GM21576 (cell line): Measurements from ENCODE around the gene RPL21.
"Not testable (repeated sequence)": the region's sequence is repeated elsewhere in the genome, so short reads cannot be mapped to it uniquely, and the experiment has no call there.

Source experiments
- ATAC-seq: cut with Tn5 transposase; IDR thresholded peaks from one replicate; pipeline ENCODE4 v1.9.1; 2021; ENCODE audit warnings: mild to moderate bottlenecking, moderate library complexity; ENCODE audit not compliant: unreplicated experiment

Gene RPL21

DNA sequence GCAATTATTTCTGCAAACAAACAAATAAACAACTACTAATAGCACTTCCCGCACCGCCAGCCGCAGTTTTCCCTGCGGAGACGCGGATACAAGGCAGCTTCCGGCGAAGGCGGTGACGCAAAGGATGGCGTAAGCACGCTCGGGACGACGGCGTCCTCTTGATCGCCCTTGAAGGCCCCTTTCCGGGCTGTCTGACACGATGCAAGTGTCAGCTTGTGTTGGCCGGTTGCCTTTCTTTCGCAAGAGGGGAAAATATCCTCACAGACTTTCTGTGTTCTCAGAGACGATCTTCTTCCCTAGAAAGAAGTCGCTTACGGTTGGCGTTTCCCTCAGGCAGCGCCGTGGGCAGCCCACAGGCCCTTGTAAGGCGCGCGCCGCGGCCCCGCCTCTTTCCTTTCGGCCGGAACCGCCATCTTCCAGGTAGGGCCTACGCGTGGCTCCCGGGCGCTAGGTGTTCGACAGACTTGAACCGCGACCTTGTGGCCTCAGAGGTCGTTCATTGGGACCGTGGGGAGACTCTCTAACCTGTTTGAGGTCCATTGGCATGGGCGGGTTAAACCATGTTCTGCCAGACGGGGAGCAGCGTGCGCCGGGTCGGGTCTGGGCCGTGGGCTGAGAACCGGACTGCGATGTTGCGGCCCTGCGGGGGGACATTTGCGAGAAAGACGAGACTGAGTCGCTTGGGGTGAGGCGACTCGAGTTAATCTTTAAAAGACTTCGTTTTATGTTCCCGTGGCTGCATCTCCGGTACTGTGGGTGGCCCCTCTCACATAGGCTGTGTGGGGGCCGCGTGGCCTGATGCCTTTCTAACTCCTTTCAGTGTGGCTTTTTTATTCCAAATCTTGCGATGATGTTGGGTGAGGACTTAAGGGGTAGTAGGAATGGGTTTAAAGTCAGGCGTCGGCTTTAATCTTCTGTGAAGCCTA is at the start of gene RPL21:
Gene RPL21, plus strand, starts transcription at position 393 of the 926 bp plus-strand sequence. CDS start 2,219 bp downstream, outside the sequence.
- peak; percentile 91 for ATAC-seq

DNA sequence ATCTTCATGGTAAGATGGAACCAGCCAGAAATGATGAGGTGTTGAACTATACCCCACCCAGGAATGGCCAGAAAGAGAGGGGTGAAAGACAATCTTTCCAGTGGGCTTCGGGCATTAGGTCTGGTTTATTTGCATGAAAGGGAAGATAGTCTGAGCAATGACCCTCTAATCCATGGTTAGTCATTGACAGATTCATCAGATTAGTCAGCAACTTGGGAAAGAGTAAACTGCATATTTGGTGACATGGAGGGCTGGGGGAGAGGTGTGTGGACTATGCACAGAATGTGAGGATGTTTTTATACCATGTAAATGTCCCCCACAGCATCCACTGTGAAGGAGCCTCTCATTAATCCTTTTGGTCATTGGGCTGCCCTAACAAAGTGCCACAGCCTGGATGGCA is 49.7 kb upstream of the RPL21 start:
- no peak for ATAC-seq

DNA sequence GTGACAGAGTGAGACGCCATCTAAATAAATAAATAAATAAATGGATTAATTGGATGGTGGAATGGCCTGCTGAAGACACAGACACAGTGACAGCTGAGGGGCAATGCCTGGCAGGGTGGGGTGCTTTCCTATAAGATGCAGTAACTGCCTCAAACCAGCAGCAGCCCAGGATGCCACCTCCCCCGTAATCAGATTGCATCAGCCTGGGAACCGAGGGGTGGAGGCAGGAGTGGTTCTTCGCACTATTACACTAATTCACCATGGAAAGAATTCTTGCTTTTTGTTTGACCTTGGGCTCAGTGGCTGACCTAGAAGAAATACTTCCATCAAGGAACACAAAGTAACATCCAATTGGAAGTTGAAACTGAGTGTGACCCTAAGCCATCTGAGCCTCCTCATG is 48.2 kb upstream of the RPL21 start:
- no peak for ATAC-seq

DNA sequence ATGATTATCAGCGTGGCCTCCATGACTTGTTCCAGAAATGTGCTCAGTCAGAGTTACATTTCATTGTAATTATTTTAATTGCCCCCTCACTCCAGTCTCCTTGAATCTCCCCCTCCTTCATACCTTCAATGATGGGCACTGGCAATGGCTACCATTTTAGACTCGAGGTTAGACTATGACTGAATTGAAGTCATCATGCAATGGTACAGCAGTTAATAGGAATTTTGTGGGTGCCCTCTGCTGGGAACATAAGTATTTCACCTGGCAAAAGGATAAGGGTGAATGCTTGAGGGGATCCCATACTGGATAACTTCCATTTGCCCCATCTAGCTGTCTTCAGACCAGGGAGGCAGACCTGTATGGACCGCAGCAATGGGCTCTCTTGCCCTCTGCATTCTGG is 47.5 kb upstream of the RPL21 start:
- no peak for ATAC-seq

DNA sequence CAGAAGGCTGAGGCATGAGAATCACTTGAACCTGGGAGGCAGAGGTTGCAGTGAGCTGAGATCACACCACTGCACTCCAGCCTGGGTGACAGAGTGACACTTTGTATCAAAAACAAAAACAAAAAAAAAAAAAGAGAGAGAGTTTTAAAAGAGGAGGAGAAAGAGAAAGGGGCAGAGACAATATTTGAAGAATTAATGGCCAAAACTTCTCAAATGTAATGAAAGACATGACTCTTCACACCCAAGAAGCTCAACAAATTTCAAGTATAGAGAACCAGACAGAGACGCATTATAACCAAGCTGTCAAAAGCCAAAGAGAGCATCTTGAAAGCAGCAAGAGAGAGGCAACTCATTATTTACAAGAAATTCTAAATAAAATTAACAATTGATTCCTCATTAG is 42.8 kb upstream of the RPL21 start:
- ATAC-seq = no peak

DNA sequence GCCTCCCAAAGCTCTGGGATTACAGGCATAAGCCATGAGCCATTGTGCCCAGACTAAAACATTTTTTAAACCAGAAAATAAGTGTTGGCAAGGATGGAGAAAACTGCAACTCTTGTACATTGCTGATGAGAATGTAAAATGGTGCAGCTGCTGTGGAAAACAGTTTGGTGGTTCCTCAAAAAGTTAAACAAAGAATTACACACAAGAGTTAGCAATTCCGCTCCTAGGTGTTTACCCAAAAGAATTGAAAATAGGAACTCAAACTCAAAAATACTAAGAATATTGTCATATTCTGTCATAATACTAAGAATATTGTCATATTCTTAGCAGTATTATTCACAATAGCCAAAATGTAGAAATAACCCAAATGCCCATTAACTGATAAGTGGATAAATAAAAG is 40.1 kb upstream of the RPL21 start:
- no peak for ATAC-seq

DNA sequence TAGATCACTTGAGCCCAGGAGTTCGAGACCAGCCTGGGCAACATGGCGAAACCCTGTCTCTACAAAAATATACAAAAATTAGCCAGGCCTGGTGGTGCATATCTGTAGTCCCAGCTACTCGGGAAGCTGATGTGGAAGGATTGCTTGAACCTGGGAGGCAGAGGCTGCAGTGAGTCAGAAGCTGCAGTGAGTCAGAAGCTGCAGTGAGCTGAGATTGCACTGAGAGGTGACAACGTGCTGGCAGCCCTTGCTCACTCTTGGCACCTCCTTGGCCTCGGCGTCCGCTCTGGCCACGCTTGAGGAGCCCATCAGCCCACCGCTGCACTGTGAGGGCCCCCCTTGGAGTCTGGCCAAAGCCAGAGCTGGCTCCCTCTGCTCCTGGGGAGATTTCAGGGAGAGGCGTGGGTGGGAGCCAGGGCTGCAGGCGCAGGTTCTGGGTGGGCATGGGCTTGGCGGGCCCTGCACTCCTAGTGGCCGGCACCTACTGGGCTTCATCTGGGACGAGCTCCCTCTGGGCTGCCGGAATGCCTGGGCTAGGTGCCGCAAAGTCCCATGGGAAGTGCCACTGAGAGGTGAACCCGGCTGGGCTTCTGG is 39.5 kb upstream of the RPL21 start:
- ATAC-seq = no peak

DNA sequence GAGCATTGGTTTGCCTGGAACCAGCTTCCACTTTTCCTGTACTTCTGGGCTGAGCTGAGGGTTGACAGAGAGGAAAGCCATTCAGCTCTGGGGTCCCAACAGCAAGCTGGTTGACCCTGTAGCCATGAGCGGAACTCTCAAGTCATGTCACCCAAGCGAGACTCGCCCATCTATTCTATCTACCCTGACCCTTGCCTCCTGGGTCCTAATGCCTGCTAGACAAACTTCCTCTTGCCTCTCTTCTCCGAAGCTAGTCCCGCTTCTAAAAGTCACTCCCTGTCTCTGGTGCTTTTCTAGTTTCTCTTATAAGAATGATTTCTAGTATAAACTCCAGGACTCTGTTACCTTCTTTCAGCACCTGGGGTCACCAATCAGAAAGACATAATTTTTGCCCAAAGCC is 38.0 kb upstream of the RPL21 start:
- not testable (repeated sequence) for ATAC-seq

DNA sequence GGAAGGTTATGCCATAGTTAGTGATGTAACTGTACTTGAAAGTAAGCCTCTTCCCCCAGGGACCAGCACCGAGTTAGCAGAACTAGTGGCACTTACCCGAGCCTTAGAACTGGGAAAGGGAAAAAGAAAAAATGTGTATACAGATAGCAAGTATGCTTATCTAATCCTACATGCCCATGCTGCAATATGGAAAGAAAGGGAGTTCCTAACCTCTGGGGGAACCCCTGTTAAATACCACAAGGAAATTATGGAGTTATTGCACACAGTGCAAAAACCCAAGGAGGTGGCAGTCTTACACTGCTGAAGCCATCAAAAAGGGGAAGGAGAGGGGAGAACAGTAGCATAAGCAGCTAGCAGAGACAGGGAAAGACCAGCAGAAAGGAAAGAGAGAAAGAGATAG is 33.6 kb upstream of the RPL21 start:
- not testable (repeated sequence) for ATAC-seq

DNA sequence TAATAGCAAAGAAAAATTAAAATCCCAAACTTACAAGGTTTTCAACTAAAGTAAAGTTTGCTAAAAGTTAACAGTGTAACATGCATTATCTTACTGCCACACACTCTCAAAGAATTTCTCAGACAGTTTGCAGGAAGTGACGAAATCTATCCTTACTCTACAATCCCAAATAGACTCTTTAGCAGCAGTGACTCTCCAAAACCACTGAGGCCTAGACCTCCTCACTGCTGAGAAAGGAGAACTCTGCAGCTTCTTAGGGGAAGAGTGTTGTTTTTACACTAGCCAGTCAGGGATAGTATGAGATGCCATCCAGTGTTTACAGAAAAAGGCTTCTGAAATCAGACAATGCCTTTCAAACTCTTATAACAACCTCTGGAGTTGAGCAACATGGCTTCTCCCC is 32.5 kb upstream of the RPL21 start:
- not testable (repeated sequence) for ATAC-seq

DNA sequence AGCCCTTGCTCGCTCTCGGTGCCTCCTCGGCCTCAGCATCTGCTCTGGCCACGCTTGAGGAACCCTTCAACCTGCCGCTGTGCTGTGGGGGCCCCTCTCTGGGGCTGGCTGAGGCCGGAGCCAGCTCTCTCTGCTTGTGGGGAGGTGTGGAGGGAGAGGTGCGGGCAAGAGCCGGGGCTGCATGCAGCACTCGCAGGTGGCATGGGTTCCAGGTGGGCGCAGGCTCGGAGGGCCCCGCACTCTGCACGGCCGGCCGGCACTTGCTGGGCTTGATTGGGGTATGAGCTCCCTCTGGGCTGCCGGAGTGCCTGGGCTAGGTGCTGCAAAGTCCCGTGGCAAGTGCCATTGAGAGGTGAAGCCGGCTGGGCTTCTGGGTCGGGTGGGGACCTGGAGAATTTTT is 31.7 kb upstream of the RPL21 start:
- no peak for ATAC-seq

DNA sequence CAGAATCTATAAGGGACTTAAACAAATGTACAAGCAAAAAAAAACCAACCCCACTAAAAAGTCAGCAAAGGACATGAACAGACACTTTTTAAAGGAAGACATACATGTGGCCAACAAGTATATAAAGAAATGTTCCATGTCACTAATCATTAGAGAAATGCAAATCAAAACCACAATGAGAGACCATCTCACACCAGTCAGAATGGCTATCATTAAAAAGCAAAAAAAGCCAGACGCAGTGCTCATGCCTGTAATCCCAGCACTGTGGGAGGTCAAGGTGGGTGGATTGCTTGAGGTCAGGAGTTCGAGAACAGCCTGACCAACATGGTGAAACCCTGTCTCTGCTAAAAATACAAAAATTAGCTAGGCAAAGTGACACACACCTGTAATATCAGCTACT is 29.3 kb upstream of the RPL21 start:
- not testable (repeated sequence) for ATAC-seq

DNA sequence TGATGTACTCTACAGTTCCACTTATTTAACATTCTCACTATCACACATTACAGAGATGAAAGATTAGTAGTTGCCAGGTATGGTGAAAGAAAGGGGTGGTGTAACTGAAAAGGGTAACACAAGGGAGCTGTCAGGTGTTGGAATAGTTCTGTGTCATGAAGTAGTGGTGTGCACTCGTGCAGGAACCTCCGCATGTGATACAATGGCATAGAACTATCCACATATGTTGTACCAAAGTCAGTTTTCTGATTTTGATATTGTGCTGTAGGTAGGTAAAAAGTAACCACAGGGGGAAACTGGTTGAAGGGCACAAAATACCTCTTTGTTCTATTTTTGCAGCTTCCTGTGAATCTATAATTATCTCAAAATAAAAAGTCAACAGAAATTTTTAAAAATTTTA is 24.4 kb upstream of the RPL21 start:
- no peak for ATAC-seq

DNA sequence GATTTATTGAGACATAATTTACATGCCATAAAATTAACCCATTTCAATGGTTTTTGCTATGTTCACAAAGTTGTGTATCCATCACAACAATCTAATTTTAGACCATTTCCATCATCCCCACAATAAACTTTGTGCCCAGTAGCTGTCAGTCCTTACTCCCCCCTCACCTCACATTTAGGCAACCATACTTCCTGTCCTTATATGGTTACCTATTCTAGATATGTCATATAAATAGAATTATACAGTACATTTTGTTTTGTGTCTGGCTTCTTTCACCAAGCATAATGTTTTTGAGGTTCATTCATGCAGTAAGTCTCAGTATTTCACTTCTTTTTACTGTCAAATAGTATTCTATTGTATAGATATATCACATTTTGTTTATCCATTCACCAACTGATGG is 23.2 kb upstream of the RPL21 start:
- no peak for ATAC-seq

DNA sequence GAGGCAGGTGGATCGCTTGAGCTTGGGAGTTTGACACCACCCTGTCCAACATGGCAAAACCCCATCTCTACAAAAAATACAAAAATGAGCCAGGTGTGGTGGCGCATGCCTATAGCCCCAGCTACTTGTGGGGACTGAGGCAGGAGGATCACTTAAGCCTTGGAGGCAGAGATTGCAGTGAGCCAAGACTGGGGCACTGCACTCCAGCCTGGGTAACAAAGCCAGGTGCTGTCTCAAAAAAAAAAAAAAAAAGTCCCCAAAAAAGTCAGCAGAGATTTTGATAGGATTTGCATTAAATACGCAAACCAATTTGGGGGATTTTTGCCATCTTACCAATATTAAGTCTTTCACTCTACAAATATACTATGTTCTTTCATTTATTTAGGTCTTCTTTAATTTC is 21.7 kb upstream of the RPL21 start:
- ATAC-seq = no peak

DNA sequence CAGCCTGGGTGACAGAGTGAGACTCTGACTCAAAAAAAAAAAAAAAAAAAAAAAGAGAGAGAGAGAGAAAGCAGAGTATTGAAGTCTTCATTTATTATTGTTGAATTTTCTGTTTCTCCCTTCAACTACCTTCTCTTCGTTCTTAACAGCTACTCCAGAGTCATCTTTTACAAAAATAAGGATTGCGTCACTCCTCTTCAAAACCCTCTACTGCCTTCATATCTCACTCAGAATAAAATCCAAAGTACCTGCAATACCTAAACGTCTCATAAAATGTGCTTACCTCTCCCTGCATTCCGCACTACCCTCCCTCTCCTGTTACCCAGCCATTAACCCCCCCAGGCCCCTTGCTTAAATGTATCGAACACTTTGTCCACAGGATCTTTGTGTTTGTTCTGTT is 17.4 kb upstream of the RPL21 start:
- no peak for ATAC-seq

DNA sequence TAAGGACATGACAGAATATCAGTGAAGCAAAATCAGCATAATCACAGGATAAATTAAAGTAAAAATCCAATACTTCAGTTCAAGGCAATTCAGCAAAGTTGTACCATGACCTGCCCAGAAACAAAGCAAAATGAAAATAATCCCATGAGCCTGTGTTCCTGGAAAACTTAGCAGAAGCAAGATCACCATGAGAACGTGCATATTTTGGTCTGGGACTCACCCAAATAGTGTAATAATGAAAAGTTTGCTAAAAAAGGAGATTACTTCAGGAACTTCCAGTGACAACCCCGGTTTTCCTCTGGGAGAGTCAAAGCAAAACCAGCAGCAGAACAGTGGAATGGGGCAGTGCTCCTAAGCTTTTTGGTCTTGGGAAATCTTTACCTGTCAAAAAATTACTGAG is 14.9 kb upstream of the RPL21 start:
- no peak for ATAC-seq

DNA sequence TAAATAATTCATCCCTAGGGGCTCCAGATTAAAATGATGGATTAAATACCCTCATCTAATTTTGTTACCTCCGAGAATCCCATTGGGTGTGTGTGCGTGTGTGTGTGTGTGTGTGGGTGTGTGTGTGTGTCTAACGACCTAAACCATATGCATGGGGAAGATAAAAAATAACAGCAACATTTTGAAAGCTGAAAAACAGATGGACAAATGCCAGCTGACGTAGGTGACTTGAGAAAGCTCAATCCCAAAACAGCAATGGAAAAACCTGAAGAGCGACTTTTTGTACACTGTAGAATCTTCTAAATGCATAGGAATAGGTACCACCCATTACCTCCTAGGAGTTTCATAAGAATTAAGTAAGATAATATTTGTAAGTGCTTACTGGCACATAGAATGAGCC is 8.7 kb upstream of the RPL21 start:
- ATAC-seq = no peak

DNA sequence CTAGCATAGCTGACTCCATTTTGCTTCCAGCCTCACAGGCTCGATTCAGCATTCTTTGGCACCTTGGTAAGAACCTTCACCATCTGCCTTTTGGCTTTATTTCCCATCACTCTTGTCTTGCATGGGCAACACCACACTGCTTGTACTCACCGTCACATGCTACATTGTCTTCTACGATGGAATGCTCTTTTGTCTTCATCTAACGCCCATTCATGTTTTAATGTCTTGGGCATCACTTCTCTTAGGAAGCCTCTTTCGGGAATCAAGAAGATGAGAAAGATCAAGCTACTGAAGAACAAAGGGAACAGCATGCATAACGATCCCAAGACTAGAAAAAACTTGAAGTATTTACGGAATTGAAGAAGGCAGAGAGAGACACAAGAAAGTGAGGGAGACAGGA is 5.7 kb upstream of the RPL21 start:
- ATAC-seq = no peak

DNA sequence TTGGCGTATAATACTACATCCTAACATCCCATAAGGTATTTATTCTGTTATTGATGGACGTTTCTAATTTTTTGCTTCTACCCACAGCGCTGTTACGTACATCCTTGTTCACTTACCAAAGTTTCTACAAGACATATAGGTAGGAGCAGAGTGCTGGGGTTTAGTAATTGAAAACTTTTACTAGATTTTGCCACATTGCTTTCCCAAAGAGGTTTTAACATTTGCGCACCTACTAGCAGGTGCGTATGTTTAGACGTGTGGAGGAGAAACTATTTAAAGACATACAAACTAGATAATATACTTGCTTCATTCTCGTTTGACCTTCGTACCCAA is 559 bp upstream of the RPL21 start:
- ATAC-seq = peak; percentile 17

DNA sequence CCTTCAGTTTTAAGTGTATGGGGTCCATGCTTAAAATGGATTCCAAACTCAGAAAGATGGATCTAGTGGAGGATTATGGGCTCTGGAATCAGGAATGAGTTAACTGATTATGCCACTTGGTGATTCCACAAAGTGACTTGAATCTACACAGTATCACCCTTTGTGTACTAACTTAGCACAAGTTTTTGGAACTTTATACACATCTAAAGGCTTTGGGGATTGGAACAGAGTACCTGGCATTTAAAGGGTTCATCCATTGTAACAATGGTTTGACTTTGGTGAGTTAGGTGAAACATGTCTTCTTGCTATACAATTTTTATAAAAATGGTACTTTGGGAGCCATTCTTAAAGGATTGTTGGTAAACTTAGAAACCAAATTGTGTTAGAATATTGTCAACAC is 1.1 kb downstream of the RPL21 start:
- ATAC-seq = no peak

DNA sequence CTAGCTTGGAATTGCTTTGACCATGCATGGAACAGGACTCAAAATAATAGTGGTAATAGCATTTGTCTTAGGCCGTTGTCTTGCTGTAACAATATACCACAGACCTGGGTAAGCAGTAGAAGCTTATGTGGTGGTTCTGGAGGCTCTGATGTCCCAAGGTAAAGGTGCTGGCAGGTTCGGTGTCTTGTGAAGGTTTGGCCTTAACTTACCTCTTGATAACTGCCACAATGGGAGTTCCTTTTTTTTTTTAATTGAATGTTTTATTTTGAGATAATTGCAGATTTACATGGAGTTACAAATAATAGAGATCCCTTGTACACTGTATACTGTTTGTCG is 5.8 kb downstream of the RPL21 start:
- ATAC-seq = no peak
